NCI-H2107 (cell line): ENCODE data around the gene C9orf43.
"Not testable (repeated sequence)": the region's sequence is repeated elsewhere in the genome, so short reads cannot be mapped to it uniquely, and the experiment has no call there.

ENCODE experiments used
- DNase-seq: peaks from one replicate; lab custom pipeline; 2025; lab: John Stamatoyannopoulos, UW

Gene C9orf43

DNA sequence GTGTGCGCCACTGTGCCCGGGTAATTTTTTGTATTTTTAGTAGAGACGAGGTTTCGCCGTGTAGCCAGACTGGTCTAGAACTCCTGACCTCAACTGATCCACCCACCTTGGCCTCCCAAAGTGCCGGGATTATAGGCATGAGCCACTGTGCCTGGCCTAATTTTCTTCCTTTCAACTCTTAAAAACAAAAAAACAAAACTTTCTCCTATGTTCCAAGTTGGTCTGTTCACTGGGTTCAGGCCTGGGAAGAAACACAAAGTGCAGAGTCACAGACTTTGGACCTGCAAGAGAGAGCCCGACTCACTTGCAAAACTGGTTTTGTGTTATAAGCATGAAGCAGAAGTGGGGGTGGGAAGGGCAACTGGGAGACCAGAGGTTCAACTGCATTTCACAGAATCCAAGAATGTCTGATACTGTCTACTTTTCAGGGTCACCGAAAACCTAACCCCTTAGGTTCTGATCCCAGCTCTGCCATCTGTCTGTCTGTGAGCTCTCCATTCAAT is 28.6 kb upstream of the C9orf43 start:
- DNase-seq, result no peak

DNA sequence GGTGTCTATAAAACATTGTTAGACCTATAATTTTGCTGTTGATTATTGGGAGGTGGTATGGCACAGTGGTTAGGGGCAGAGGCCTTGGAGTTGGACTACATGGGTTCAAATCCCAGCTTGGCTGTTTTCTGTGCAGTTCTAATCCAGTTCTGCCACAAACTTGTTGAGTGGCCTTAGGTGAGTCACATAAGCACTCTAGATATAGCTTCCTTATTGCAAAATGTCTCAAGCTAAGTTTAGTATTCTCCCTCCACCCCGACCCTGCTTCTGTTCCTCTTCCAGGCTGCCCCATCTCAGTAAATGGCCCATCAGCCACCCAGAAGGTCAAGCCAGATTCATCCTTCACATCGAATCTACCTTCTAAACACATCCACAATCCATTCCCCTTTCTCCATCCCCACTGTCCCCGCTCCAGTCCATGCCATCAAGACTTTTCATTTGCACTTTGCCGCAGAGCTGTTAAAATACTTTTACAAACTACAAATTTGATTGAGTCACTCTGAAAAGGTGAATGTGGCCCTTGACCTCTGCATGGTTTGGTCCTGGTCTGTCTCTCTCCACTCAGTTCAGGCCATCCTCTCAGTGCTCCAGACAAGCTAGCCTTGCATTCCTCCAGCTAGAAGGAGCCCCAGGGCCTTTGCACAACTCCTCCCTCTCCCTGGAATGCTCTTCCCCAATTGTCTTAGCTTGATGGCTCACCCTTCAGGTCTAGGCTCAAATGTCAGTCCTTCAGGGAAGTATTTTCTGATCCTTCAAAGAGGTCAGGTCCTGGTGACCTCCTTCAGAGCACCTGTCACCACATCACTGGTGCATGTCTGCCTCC is 23.8 kb upstream of the C9orf43 start:
- no peak for DNase-seq

DNA sequence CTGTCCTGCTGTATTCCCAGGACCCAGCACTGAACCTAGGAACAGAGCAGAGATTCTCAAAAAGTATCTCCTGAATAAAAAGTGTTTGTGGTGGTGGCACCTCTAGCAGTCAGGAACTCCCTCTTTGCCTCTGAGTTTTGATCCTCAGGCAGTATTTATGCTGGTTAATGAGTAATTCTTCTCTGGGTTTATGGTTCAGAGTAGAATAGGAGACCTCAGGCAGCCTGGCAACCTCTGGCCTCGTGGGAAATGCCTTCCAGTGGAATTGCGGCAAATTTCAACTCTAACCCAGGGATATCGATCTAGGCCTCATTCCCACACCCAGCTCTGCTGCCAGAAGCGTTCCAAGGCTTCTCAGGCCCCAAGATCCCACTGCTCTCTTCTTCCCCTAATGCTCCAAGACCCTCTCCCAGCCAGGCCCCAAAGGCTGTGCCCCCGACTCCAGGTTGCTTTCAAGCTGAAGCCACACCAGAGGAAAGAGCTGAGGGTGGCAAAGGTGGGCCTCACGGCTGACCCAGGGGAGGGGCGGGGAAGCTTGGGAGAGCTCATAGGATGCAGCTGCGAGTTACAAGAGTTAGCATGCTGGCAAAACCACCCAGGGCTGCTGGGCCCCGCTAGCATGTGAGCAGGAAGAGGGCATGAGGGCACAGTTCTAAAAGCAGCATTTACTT is 22.9 kb upstream of the C9orf43 start:
- no peak for DNase-seq

DNA sequence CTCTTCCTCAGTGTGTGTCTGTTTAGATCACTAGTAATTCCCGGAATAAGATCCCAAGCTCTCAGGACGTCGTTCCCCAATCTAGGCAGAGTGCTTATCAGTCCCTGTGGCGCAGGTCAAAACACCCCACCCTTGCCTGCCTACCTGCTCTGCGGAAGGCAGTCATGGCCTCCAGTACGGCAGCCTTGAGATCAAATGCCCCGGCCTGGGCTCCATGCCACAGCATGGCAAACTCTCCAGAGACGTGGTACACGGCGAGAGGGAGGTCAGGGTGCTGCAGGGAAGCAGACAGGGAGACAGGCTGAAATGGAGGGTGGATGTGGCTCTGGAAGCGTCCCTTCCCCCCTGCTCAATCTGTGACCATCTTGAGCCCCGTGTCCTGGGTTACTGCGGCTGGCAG is 21.7 kb upstream of the C9orf43 start:
- DNase-seq, result no peak

DNA sequence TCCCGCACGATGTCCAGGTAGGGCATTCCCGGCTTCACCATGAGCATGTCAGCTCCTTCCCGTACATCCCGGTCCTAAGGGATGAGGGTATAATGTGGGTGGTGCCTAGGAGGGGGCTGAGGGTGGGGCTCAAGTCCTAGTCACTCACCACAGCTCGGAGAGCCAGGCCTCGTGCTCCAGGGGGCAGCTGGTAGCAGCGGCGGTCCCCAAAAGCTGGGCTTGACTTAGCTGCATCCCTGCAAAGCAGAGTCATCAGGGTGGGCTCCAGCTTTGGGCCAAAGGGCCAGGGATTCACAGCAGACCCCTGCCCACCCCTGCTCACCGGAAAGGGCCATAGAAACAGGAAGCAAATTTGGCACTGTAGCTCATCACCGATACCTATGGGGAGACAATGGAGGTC is 21.1 kb upstream of the C9orf43 start:
- DNase-seq, result no peak

DNA sequence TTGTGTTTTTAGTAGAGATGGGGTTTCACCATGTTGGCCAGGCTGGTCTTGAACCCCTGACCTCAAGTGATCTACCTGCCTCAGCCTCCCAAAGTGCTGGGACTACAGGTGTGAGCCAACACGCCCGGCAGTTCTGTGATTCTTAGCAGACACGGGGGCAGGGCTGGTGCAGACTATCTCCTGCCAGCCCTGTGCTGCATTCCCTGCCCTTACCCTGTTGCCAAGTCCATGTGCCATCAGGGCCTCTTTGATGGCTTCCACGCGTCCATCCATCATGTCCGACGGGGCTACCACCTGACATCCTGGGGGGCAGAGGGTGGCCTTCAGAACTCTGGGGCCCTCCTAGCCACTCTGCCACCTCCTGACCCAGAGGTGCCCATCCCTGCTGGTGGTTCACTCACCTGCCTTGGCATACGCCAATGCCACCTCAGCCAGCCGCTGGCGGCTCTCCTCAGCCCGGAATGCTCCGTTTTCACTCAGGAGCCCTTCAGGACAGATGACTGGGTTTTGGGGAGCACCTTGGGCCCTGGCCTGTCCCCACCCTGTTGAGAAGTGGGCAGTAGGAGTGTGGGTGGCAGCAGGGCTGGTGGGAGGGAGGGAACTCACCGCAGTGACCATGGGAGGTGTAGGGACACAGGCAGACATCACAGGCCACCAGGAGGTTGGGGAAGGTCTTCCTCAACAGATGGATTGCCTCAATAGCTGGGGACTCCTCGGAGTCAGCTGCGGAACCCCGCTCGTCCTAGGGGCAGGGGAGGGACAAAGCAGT is 20.2 kb upstream of the C9orf43 start:
- no peak for DNase-seq

DNA sequence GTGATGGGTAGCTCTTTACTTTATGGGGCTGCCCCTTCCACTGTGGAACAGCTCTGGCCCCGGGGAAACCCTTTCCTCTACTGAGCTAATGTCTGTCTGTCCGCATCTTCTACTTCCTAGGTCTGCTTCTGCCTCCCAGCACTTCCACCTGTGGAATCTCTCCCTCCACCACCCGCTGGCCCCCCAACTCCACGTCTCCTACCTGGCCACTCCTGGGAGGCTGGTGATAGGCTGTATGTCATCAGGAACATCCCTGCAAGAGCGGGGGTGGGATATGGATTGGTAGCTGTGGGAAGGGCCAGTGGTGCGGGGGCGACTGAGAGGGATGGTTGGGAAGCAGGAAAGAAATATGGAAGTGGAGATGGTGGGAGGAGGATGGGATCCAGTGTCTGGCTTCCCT is 18.6 kb upstream of the C9orf43 start:
- no peak for DNase-seq

DNA sequence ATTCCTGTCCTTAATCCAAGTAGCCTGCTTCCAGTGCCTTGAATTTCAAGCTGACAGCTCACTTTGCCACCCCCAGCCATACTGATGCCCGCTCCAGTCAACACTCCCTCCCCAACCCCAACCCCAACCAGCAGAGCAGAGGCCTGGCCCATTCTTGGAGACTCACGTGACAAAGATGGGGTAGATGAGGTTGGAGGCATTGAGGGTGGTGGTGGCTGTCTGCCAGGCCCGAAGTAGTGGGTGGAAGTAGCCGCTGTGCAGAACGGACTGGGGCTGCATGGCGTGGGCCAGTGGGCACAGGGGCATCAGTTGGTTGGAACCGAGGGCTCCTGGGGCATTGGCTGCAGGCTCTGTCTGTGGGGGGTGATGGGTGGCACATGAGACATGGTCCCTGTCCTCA is 17.3 kb upstream of the C9orf43 start:
- DNase-seq, result no peak

DNA sequence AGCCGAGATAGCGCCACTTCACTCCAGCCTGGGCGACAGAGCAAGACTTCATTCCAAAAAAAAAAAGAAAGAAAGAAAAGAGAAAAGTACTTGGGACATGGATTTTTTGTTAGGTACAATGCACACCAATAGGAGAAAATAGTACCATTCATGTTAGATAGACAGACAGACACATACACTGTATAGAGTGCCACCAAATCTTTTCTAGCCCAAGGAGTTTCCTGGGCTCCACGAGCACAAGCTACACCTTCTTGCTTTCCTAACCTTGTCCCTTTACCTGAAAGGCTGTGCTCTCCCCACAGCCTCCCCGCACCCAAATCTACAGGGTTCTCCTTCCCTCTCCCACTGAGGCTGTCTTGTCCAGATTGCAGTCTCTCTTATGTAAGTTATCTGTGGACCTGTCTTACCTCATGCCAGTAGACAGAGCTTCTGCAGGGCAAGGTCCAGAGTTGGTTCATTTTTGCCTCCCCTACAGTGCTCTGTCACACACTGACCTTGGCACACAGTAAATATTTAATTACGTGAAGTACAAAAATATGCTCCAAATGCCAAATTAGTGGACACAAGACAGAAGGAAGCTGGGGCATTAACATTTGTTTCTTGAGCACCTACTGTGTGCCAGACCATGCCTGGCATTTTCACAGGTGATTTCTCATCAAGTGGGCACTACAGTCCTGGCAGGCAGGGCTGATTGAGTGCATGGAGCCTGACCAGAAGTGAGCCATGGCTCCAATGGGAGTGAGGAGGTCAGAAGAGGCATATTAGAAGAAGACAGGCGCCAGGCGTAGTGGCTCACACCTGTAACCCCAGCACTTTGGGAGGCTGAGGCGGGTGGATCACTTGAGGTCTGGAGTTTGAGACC is 15.3 kb upstream of the C9orf43 start:
- DNase-seq, result no peak

DNA sequence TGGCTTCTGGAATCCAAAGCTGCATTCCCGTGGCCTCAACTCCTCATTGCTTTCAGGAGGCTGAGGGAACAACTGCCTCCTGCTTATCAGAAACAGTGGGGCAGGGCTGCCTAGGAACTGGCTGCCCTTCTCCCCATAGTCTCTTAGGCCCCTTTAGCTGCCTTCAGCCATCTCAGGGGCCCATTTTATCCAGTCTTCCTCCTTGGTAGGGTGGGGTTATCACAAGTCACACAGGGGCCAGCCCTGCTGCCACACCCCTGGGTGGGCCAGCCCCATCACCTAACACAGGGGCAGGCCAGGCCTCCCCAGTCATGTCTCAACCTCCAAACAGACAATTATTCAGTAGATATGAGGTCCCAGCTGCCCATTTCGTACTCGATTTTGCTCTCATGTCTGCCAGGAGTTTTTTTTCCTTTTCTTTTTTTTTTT is 13.3 kb upstream of the C9orf43 start:
- no peak for DNase-seq

DNA sequence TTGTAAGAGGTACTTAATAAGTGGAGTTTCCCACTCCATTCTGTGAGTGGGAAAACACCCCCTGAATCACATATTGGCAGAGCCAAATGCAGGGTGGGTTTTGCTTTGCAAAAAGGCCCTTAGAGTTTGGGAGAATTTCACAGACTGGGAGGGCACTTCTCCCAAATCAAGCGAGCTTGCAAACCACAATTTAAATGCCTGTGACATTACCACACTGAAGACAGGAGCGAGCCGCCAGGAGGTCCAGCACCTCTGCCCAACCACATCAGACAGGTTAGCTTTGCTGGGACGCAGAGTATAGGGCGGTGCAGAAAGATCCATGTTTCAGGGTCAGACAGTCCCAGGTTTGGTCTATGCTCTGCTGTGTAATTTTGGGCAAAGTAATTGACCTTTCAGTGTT is 11.8 kb upstream of the C9orf43 start:
- no peak for DNase-seq

DNA sequence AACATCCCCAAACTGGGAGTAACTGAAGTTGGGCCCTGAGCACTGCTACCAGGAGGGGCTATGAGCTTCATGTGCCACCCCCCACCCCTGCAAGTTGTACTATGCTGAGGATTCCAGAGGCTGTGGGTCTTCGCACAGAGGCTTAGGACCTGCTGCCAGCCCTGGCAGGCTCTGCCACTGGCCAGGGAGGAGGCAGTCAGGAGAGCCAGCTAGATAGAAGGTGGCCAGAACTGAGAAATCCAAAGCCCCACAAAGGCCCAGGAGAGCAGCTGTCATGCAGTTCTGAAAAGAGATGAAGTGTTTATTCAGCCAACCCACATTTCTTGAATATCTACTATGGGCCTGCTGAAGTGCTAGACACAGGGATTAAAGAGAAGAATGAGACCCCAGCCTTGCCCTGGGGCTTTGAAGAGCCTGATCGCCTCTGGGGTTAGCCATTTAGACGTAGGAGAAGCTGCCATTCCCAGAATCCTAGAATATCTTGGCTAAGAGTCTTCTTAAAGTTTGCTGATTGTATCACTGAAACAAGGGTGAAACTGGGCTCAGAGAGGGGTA is 10.8 kb upstream of the C9orf43 start:
- no peak for DNase-seq

DNA sequence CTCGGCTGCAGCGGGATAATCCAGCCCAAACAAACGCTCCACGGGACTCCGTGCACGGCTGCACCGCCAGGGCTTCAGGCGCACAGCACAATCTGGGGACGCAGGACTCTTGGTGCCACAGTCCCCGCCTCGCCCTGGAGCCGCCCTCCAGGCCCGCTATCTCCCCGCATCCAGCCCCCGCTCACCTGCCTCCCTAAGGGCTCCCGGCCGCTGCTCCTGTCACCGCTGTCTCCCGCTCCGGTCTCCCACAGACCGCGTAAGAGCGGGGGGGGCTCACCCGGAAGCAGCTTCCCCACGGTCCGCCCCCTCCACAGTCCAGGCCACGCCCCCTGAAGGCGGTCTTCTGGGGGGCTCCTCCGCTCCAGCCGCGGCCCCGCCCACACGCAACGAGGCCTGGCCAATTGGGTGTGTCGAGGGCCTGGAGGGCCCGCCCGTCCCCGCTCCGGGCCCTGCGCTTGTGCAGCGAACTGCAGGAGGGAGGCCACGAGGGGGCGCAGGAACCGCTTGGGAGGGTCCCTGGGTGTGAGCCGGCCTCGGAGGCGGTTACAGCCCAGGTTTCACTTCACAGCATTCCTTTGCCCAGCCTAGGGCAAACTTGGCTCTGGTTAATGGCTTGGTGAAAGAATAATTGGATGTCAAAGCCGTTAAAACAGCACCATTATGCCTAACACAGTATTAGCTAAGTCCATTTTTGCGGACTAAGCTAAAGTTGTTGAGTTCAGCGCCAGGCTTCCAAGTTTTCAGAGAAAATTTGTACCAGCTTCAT is 9.3 kb upstream of the C9orf43 start, which contains the start of gene ALAD:
Gene ALAD, minus strand, starts transcription at position 258 of the 766 bp plus-strand sequence. CDS start 7,725 bp downstream, outside the sequence.
- DNase-seq, result peak; percentile 95

DNA sequence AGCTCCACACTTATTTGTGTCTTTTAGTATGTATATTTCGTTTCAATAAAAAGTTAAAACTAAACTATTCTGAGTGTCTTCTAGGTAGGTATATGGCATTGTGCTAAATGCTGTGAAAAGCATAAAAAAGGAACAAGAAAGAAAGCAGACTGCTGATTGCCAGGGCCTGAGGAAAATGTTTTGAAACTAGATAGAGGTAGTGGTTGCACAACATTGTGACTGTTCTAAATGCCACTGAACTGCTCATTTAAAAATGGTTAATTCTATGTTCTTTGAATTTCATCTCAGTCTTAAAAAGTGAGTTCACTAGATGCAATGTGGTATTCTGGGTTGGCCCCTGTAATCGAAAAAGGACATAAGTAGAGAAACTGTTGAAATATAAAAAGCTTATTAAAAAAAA is 6.9 kb upstream of the C9orf43 start:
- DNase-seq, result no peak

DNA sequence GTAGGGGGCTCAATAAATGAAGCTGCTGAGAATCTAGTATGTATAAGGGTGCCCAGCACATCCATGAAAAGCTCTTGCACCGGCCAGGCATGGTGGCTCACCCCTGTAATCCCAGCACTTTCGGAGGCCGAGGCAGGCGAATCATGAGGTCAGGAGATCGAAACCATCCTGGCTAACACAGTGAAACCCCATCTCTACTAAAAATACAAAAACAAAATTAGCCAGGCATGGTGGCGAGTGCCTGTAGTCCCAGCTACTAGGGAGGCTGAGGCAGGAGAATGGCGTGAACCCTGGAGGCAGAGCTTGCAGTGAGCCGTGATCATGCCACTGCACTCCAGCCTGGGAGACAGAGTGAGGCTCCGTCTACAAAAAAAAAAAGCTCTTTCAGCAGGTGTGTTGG is 4.2 kb upstream of the C9orf43 start:
- not testable (repeated sequence) for DNase-seq

DNA sequence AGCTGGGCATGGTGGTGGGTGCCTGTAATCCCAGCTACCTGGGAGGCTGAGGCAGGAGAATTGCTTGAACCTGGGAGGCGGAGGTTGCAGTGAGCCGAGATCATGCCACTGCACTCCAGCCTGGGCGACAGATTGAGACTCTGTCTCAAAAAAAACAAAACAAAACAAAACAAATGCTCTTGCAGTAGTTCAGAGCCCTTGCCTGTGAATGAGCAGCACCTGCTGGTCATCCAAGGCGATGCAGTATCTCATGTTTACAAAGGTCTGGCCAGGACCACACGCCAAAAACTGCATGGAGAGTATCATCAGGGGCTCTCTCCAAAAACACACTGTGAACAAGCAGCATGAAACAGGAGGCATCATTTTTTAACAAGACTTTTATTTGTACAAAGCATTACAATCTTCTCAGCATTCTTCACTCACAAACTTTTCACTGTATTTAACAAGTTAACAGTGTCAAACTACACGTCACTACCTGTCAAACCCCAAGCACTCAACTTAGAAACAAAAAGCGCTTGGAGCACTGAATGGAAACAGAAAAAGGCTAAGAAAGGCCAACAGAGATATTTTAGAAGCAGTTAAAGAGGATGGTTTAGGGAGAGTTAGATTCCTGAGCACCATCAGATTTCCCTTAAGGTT is 3.6 kb upstream of the C9orf43 start:
- DNase-seq, result not testable (repeated sequence)

DNA sequence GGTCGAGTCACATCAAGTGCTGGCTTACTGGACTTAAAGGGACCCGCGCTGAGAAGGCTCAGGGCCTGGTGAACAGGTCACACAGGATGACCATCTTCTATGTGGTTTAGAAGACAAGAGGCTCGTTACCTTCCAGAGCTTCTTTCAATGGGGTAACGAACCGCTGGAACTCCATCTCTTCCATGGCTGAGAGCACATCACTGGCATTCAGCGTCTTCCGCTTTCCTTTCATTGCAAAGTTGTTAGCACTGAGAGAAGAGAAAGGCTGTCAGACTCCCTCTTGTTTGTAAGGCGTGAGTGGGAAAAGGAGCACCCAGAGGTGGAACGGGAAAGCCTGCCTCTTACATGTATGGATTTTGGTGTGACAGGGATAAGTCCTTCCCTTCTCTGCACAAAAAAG is 1.1 kb upstream of the C9orf43 start:
- no peak for DNase-seq

DNA sequence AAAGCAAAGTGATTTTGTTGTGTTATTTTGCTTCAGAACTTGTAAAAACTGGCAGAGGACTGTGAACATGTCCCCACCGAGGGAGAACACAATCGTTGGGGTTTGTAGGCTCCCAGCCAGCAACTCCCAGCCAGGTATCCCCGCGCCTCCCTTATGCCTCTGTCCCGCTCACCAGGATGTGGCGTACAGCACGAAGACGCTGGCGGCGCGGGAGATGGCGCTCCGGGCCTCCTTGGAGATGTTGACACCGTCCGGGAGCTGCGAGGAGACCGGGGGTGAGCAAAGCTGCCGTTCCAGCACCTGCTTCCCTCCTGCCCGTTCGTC is 702 bp upstream of the C9orf43 start:
- no peak for DNase-seq

DNA sequence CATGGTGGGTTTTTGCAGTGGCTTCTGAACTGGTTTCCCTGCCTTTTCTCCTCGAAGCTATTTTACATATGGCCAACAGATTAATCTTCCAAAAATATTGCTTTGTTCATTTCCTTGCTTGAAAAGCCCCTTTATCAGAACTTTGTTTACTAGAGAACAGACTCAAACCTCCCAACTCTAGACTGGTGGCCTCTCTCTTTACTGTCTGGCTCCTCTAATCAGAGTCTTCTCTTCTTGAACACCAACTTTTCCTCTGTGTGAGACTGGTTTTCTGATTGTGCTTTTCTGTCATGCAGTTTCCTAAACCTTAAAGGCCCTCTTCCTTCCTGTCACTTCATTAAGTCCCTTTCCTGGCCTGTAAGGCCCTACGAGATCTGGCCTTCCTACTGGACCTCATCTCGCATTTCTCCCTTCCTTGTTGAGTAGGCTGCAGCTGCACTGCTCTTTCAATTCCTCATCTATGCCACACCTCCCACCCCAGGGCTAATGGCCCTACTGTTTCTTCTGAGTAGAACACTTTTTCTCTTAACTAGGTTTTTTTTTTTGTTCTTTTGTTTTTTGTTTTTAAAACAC is 5.7 kb downstream of the C9orf43 start:
- DNase-seq, result no peak

DNA sequence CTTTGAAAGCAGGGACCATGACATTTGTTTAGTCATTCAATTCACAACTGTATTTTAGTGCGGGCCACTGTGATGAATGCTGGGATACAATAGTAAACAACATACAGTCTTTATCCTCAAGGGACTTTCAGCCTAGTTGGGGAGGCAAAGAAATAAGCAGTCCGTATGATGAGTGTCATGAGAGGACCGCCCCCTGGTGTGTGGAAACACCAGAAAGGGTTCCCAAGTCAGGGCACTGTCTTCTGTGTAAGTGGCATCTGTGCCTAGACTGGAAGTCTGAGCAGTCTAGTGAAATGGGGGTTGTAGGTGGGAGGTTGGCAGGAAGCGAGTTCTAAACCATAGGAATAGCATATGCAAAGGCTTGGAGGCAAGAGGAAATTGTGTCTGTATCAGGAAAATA is 6.8 kb downstream of the C9orf43 start:
- DNase-seq, result no peak
